HEK293 (cell line): Measurements from ENCODE around the gene PDE3B.

Experiments
- CTCF ChIA-PET: fragments of 350-600 bp; formaldehyde crosslinking; extraction: SDS; loops from one replicate; lab custom pipeline; 2021; ENCODE audit warnings: antibody characterized with exemption; lab: Yijun Ruan, JAX
- POLR2A ChIA-PET: fragments of 300-600 bp; formaldehyde crosslinking; extraction: SDS; loops from one replicate; lab custom pipeline; 2020; ENCODE audit warnings: antibody characterized with exemption, inconsistent platforms; lab: Yijun Ruan, JAX
- H3K27ac ChIP-seq: fragments of 200-500 bp; sonication (Bioruptor generic); 2 replicates; pipeline ENCODE4 v1.5.1; 2014; ENCODE audit warnings: low read depth, low read length, control low read depth, inconsistent platforms; ENCODE audit errors: extremely low read depth
- H3K36me3 ChIP-seq, 2 experiments: fragments of 200-500 bp in 1 of 2; sonication (Bioruptor generic) in 1 of 2; 1 replicate in 1 of 2; 2 replicates in 1 of 2; pipeline ENCODE4 v1.5.1; 2014 to 2017; ENCODE audit warnings: inconsistent platforms in 2 of 2, low read length in 2 of 2; ENCODE audit not compliant: control insufficient read depth in 2 of 2, insufficient read depth in 1 of 2
- H3K4me1 ChIP-seq: fragments of 200-500 bp; sonication (Bioruptor generic); 2 replicates; pipeline ENCODE4 v1.5.1; 2014; ENCODE audit warnings: mild to moderate bottlenecking, low read length, inconsistent platforms; ENCODE audit not compliant: control insufficient read depth, insufficient read depth
- H3K4me3 ChIP-seq: 2 replicates; pipeline ENCODE4 v1.5.1; 2011; ENCODE audit warnings: low read depth, mild to moderate bottlenecking, control low read depth, low read length, moderate library complexity
- H3K9me3 ChIP-seq: fragments of 200-500 bp; sonication (Bioruptor generic); 2 replicates; pipeline ENCODE4 v1.5.1; 2014; ENCODE audit warnings: low read depth, low read length, inconsistent platforms; ENCODE audit not compliant: control insufficient read depth, insufficient read depth
- BCL11B ChIP-seq: fragments of 450-650 bp; formaldehyde crosslinking; IDR thresholded peaks from 2 replicates; pipeline ENCODE4 v1.5.1; 2016; ENCODE audit warnings: low read depth, missing biosample characterization, missing genetic modification characterization
- KLF10 ChIP-seq: fragments of 450-650 bp; IDR thresholded peaks from 2 replicates; pipeline ENCODE4 v1.5.1; 2018; ENCODE audit warnings: missing biosample characterization, mild to moderate bottlenecking, missing genetic modification characterization
- SCRT2 ChIP-seq: fragments of 450-650 bp; formaldehyde crosslinking; IDR thresholded peaks from 2 replicates; pipeline ENCODE4 v1.5.1; 2016; ENCODE audit warnings: missing biosample characterization, missing genetic modification characterization
- ZBTB17 ChIP-seq: fragments of 450-650 bp; formaldehyde crosslinking; IDR thresholded peaks from 2 replicates; pipeline ENCODE4 v1.5.1; 2016; ENCODE audit warnings: missing biosample characterization, missing genetic modification characterization
- ZBTB20 ChIP-seq: fragments of 450-650 bp; formaldehyde crosslinking; IDR thresholded peaks from 2 replicates; pipeline ENCODE4 v1.5.1; 2016; ENCODE audit warnings: missing biosample characterization, missing genetic modification characterization
- ZNF112 ChIP-seq: fragments of 450-650 bp; formaldehyde crosslinking; IDR thresholded peaks from 2 replicates; pipeline ENCODE4 v1.5.0; 2017; ENCODE audit warnings: missing biosample characterization, missing genetic modification characterization
- ZNF114 ChIP-seq: fragments of 450-650 bp; formaldehyde crosslinking; IDR thresholded peaks from 2 replicates; pipeline ENCODE4 v1.5.0; 2017; ENCODE audit warnings: missing biosample characterization, missing genetic modification characterization
- ZNF140 ChIP-seq: fragments of 450-650 bp; formaldehyde crosslinking; IDR thresholded peaks from 2 replicates; pipeline ENCODE4 v1.5.1; 2016; ENCODE audit warnings: missing biosample characterization, missing genetic modification characterization
- ZNF19 ChIP-seq: fragments of 450-650 bp; formaldehyde crosslinking; IDR thresholded peaks from 2 replicates; pipeline ENCODE4; 2016; ENCODE audit warnings: missing biosample characterization, missing genetic modification characterization, low read depth
- ZNF2 ChIP-seq: fragments of 450-650 bp; formaldehyde crosslinking; IDR thresholded peaks from 2 replicates; pipeline ENCODE4 v1.5.1; 2016; ENCODE audit warnings: missing biosample characterization, missing genetic modification characterization
- ZNF239 ChIP-seq: fragments of 450-650 bp; formaldehyde crosslinking; IDR thresholded peaks from 2 replicates; pipeline ENCODE4 v1.5.1; 2016; ENCODE audit warnings: missing biosample characterization, missing genetic modification characterization
- ZNF354C ChIP-seq: fragments of 450-650 bp; formaldehyde crosslinking; IDR thresholded peaks from 2 replicates; pipeline ENCODE4 v1.5.1; 2016; ENCODE audit warnings: missing biosample characterization, missing genetic modification characterization, low read depth, borderline replicate concordance
- ZNF610 ChIP-seq: fragments of 450-650 bp; formaldehyde crosslinking; IDR thresholded peaks from 2 replicates; pipeline ENCODE4 v1.5.1; 2016; ENCODE audit warnings: missing biosample characterization, missing genetic modification characterization, borderline replicate concordance
- ZNF621 ChIP-seq: fragments of 450-650 bp; formaldehyde crosslinking; IDR thresholded peaks from 2 replicates; pipeline ENCODE4 v1.5.1; 2017; ENCODE audit warnings: missing biosample characterization, missing genetic modification characterization
- ZNF677 ChIP-seq: fragments of 450-650 bp; IDR thresholded peaks from 2 replicates; pipeline ENCODE4 v1.5.0; 2018; ENCODE audit warnings: missing biosample characterization, mild to moderate bottlenecking, missing genetic modification characterization, moderate library complexity
- ZNF701 ChIP-seq: fragments of 450-650 bp; formaldehyde crosslinking; IDR thresholded peaks from 2 replicates; pipeline ENCODE4 v1.5.1; 2016; ENCODE audit warnings: missing biosample characterization, missing genetic modification characterization
- ZNF776 ChIP-seq: fragments of 450-650 bp; formaldehyde crosslinking; IDR thresholded peaks from 2 replicates; pipeline ENCODE4 v1.5.0; 2017; ENCODE audit warnings: missing biosample characterization, missing genetic modification characterization, borderline replicate concordance
- ZNF791 ChIP-seq: fragments of 450-650 bp; formaldehyde crosslinking; IDR thresholded peaks from 2 replicates; pipeline ENCODE4 v1.5.1; 2016; ENCODE audit warnings: missing biosample characterization, missing genetic modification characterization
- TF ChIP-seq, protein P1 (sequence below): fragments of 450-650 bp; formaldehyde crosslinking; IDR thresholded peaks from 2 replicates; pipeline ENCODE4 v1.5.1; 2017; ENCODE audit warnings: missing biosample characterization, missing genetic modification characterization
- TF ChIP-seq, protein P2 (sequence below): fragments of 450-650 bp; formaldehyde crosslinking; IDR thresholded peaks from 2 replicates; pipeline ENCODE4 v1.5.1; 2016; ENCODE audit warnings: missing biosample characterization, missing genetic modification characterization
- TF ChIP-seq, protein P3 (sequence below): fragments of 450-650 bp; formaldehyde crosslinking; IDR thresholded peaks from 2 replicates; pipeline ENCODE4 v1.5.1; 2016; ENCODE audit warnings: missing biosample characterization, missing genetic modification characterization
- TF ChIP-seq, protein P4 (sequence below): fragments of 450-650 bp; formaldehyde crosslinking; IDR thresholded peaks from 2 replicates; pipeline ENCODE4 v1.5.1; 2016; ENCODE audit warnings: missing biosample characterization, missing genetic modification characterization

Gene PDE3B

GRCh38 chr11:14852571-14853177, 209.1 kb downstream of the PDE3B start:
- no peaks in the 10 kb centered on the region for H3K36me3 ChIP-seq
- ChIA-PET CTCF (no interaction called here), POLR2A (no interaction called here)
- no peaks in the 10 kb centered on the region for H3K4me1 ChIP-seq
- H3K4me3 ChIP-seq: no peak overlapping the region
- no peaks in the 10 kb centered on the region for H3K9me3 ChIP-seq
- H3K27ac ChIP-seq: no peak overlapping the region
- TF ChIP-seq ZBTB17 (peak; percentile 70), KLF10 (tag by site-specific recombination) (no peak), ZNF621 (tag by site-specific recombination) (no peak), SCRT2 (tag by site-specific recombination) (peak; percentile 54)

DNA sequence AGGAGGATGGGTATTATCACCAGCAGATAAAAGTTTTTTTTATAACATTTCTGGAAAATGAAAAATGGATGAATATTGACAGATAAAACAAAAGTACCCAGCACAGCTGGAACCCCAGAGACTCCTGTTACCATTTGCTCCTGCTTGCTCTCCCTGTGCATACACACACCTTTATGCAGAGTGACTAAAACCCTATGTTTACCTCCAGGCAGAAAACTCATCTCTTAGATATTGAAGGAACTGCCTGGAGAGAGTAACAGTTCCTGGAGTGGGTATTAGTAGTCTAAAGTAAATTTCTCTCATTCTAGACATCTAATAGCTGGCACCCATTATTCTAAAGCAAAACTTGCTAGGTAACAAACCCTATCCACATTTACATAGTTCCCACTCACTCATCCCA, 210.5 kb downstream of the PDE3B start:
- Histone ChIP-seq H3K9me3 (no peaks in the 10 kb centered on the region), H3K27ac (no peak overlapping the region), H3K4me3 (no peak overlapping the region), H3K36me3 (no peaks in the 10 kb centered on the region), H3K4me1 (no peaks in the 10 kb centered on the region)
- TF ChIP-seq ZNF2 (no peak), ZBTB20 (no peak), ZNF239 (no peak), ZNF140 (tag by site-specific recombination) (no peak), BCL11B (tag by site-specific recombination) (no peak), ZNF610 (tag by site-specific recombination) (no peak), ZNF791 (tag by site-specific recombination) (no peak)
- TF ChIP-seq, protein P1, sequence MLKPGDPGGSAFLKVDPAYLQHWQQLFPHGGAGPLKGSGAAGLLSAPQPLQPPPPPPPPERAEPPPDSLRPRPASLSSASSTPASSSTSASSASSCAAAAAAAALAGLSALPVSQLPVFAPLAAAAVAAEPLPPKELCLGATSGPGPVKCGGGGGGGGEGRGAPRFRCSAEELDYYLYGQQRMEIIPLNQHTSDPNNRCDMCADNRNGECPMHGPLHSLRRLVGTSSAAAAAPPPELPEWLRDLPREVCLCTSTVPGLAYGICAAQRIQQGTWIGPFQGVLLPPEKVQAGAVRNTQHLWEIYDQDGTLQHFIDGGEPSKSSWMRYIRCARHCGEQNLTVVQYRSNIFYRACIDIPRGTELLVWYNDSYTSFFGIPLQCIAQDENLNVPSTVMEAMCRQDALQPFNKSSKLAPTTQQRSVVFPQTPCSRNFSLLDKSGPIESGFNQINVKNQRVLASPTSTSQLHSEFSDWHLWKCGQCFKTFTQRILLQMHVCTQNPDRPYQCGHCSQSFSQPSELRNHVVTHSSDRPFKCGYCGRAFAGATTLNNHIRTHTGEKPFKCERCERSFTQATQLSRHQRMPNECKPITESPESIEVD (tag by site-specific recombination): no peak
- POLR2A ChIA-PET: no interaction called here
- CTCF ChIA-PET: interaction anchor here (1.0 kb wide), 1 partner anchor 62 kb away, joined by 4 read pairs; no protein-coding TSS in a partner anchor

GRCh38 chr11:14855890-14856289, 212.3 kb downstream of the PDE3B start:
- H3K9me3 ChIP-seq: no peaks in the 10 kb centered on the region
- H3K36me3 ChIP-seq: peaks cover 0 to 2% of the 10 kb centered on the region in 2 experiments; a peak in 1 of 3 replicates
- POLR2A ChIA-PET: no interaction called here
- H3K4me1 ChIP-seq: no peaks in the 10 kb centered on the region
- H3K4me3 ChIP-seq: no peak overlapping the region
- CTCF ChIA-PET: interaction anchor here (0.6 kb wide), 1 partner anchor 1673 kb away, joined by 3 read pairs; no protein-coding TSS in a partner anchor
- no peak overlapping the region for H3K27ac ChIP-seq
- TF ChIP-seq ZNF701 (tag by site-specific recombination) (no peak), KLF10 (tag by site-specific recombination) (no peak), ZNF677 (tag by site-specific recombination) (no peak), ZNF114 (no peak), ZNF776 (tag by site-specific recombination) (no peak), ZNF354C (tag by site-specific recombination) (no peak), ZNF112 (no peak), ZNF19 (tag by site-specific recombination) (no peak)
- TF ChIP-seq, protein P2, sequence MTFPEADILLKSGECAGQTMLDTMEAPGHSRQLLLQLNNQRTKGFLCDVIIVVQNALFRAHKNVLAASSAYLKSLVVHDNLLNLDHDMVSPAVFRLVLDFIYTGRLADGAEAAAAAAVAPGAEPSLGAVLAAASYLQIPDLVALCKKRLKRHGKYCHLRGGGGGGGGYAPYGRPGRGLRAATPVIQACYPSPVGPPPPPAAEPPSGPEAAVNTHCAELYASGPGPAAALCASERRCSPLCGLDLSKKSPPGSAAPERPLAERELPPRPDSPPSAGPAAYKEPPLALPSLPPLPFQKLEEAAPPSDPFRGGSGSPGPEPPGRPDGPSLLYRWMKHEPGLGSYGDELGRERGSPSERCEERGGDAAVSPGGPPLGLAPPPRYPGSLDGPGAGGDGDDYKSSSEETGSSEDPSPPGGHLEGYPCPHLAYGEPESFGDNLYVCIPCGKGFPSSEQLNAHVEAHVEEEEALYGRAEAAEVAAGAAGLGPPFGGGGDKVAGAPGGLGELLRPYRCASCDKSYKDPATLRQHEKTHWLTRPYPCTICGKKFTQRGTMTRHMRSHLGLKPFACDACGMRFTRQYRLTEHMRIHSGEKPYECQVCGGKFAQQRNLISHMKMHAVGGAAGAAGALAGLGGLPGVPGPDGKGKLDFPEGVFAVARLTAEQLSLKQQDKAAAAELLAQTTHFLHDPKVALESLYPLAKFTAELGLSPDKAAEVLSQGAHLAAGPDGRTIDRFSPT (tag by site-specific recombination): no peak
- TF ChIP-seq, protein P3, sequence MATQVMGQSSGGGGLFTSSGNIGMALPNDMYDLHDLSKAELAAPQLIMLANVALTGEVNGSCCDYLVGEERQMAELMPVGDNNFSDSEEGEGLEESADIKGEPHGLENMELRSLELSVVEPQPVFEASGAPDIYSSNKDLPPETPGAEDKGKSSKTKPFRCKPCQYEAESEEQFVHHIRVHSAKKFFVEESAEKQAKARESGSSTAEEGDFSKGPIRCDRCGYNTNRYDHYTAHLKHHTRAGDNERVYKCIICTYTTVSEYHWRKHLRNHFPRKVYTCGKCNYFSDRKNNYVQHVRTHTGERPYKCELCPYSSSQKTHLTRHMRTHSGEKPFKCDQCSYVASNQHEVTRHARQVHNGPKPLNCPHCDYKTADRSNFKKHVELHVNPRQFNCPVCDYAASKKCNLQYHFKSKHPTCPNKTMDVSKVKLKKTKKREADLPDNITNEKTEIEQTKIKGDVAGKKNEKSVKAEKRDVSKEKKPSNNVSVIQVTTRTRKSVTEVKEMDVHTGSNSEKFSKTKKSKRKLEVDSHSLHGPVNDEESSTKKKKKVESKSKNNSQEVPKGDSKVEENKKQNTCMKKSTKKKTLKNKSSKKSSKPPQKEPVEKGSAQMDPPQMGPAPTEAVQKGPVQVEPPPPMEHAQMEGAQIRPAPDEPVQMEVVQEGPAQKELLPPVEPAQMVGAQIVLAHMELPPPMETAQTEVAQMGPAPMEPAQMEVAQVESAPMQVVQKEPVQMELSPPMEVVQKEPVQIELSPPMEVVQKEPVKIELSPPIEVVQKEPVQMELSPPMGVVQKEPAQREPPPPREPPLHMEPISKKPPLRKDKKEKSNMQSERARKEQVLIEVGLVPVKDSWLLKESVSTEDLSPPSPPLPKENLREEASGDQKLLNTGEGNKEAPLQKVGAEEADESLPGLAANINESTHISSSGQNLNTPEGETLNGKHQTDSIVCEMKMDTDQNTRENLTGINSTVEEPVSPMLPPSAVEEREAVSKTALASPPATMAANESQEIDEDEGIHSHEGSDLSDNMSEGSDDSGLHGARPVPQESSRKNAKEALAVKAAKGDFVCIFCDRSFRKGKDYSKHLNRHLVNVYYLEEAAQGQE: no peak
- TF ChIP-seq, protein P4, sequence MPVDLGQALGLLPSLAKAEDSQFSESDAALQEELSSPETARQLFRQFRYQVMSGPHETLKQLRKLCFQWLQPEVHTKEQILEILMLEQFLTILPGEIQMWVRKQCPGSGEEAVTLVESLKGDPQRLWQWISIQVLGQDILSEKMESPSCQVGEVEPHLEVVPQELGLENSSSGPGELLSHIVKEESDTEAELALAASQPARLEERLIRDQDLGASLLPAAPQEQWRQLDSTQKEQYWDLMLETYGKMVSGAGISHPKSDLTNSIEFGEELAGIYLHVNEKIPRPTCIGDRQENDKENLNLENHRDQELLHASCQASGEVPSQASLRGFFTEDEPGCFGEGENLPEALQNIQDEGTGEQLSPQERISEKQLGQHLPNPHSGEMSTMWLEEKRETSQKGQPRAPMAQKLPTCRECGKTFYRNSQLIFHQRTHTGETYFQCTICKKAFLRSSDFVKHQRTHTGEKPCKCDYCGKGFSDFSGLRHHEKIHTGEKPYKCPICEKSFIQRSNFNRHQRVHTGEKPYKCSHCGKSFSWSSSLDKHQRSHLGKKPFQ (tag by site-specific recombination): no peak
